ENCODE results near the gene ZNF844. TPM values are rescaled to one million over a fixed set of nuclear protein-coding genes. Genes with fewer than 3 reads are reported as not detected.

Gene ZNF844
- total RNA-seq, 1 donor from 2014 or later, result 9.4 TPM

- H3K9ac ChIP-seq (ENCODE audit: low read depth in 1 of 3, low read length in 3 of 3), result no peak overlapping the region
- H3K27me3 ChIP-seq (ENCODE audit: control insufficient read depth in 3 of 3, insufficient read depth in 3 of 3, low read length in 3 of 3), result no peaks in the 10 kb centered on the region
- H3K36me3 ChIP-seq (ENCODE audit: control insufficient read depth in 3 of 3, insufficient read depth in 3 of 3, low read length in 3 of 3), result peaks cover 8 to 23% (median 12%) of the 10 kb centered on the region in 3 donors
- H3K9me3 ChIP-seq (ENCODE audit: control insufficient read depth in 3 of 3, low read length in 3 of 3), result peaks cover 2 to 15% (median 4%) of the 10 kb centered on the region in 3 donors
- no peaks in the 10 kb centered on the region for H3K4me1 ChIP-seq (ENCODE audit: control insufficient read depth in 3 of 3, insufficient read depth in 3 of 3, low read length in 3 of 3)
- H3K4me3 ChIP-seq (ENCODE audit: low read length in 3 of 3), result no peak overlapping the region
- H3K27ac ChIP-seq (ENCODE audit: low read depth, low read length), result no peak overlapping the region
Observed at GRCh38 chr19:12112701-12113100, 48.2 kb downstream of the ZNF844 start.

- no peak overlapping the region for H3K4me3 ChIP-seq (ENCODE audit: low read length in 3 of 3)
- H3K9ac ChIP-seq (ENCODE audit: low read depth in 1 of 3, low read length in 3 of 3), result no peak overlapping the region
- H3K36me3 ChIP-seq (ENCODE audit: control insufficient read depth in 3 of 3, insufficient read depth in 3 of 3, low read length in 3 of 3), result peaks cover 8 to 23% (median 12%) of the 10 kb centered on the region in 3 donors
- H3K9me3 ChIP-seq (ENCODE audit: control insufficient read depth in 3 of 3, low read length in 3 of 3), result peaks cover 2 to 15% (median 4%) of the 10 kb centered on the region in 3 donors
- H3K27ac ChIP-seq (ENCODE audit: low read depth, low read length), result no peak overlapping the region
- no peaks in the 10 kb centered on the region for H3K4me1 ChIP-seq (ENCODE audit: control insufficient read depth in 3 of 3, insufficient read depth in 3 of 3, low read length in 3 of 3)
- no peaks in the 10 kb centered on the region for H3K27me3 ChIP-seq (ENCODE audit: control insufficient read depth in 3 of 3, insufficient read depth in 3 of 3, low read length in 3 of 3)
Observed at GRCh38 chr19:12113121-12113520, 48.6 kb downstream of the ZNF844 start.

GRCh38 chr19:12117201-12117970, 52.9 kb downstream of the ZNF844 start:
- H3K27ac ChIP-seq (ENCODE audit: low read depth, low read length), result no peak overlapping the region
- no peaks in the 10 kb centered on the region for H3K4me1 ChIP-seq (ENCODE audit: control insufficient read depth in 3 of 3, insufficient read depth in 3 of 3, low read length in 3 of 3)
- no peak overlapping the region for H3K9ac ChIP-seq (ENCODE audit: low read depth in 1 of 3, low read length in 3 of 3)
- H3K36me3 ChIP-seq (ENCODE audit: control insufficient read depth in 3 of 3, insufficient read depth in 3 of 3, low read length in 3 of 3), result peaks cover 3 to 5% (median 4%) of the 10 kb centered on the region in 3 donors
- H3K9me3 ChIP-seq (ENCODE audit: control insufficient read depth in 3 of 3, low read length in 3 of 3), result peaks cover 2 to 4% (median 4%) of the 10 kb centered on the region in 3 donors
- H3K4me3 ChIP-seq (ENCODE audit: low read length in 3 of 3), result no peak overlapping the region
- no peaks in the 10 kb centered on the region for H3K27me3 ChIP-seq (ENCODE audit: control insufficient read depth in 3 of 3, insufficient read depth in 3 of 3, low read length in 3 of 3)

GRCh38 chr19:12126707-12127106, 62.2 kb downstream of the ZNF844 start:
- Histone ChIP-seq H3K27me3 (ENCODE audit: control insufficient read depth in 3 of 3, insufficient read depth in 3 of 3, low read length in 3 of 3) (no peaks in the 10 kb centered on the region), H3K27ac (ENCODE audit: low read depth, low read length) (no peak overlapping the region), H3K4me1 (ENCODE audit: control insufficient read depth in 3 of 3, insufficient read depth in 3 of 3, low read length in 3 of 3) (no peaks in the 10 kb centered on the region), H3K36me3 (ENCODE audit: control insufficient read depth in 3 of 3, insufficient read depth in 3 of 3, low read length in 3 of 3) (peaks cover 0 to under 1% (median 0%) of the 10 kb centered on the region in 3 donors), H3K4me3 (ENCODE audit: low read length in 3 of 3) (no peak overlapping the region), H3K9me3 (ENCODE audit: control insufficient read depth in 3 of 3, low read length in 3 of 3) (no peaks in the 10 kb centered on the region), H3K9ac (ENCODE audit: low read depth in 1 of 3, low read length in 3 of 3) (no peak overlapping the region)

Small RNA genes within 50 kb of the gene (small RNA-seq; reads per million reads assigned to genes)
- gene RF00019, result not detected
- not detected for gene RNA5SP465
- not detected for gene RNA5SP466
- gene RNA5SP467, result not detected

Other genes with a start within 250 kb of the ZNF844 start
- gene ZNF439, start 216.0 kb upstream of the ZNF844 start, total RNA-seq, result 4.7 TPM
- gene ZNF69, start 176.9 kb upstream of the ZNF844 start, total RNA-seq, result 3.7 TPM
- gene ZNF700, start 139.6 kb upstream of the ZNF844 start, total RNA-seq, result 6.3 TPM
- gene ZNF763, start 99.7 kb upstream of the ZNF844 start, total RNA-seq, result 2.1 TPM
- 4.2 TPM for gene ZNF433, start 29.1 kb upstream of the ZNF844 start, total RNA-seq
- 0.52 TPM for gene ZNF878, start 11.8 kb upstream of the ZNF844 start, total RNA-seq
- gene ZNF20, start 75.6 kb downstream of the ZNF844 start, total RNA-seq, result 2.1 TPM
- 7.3 TPM for gene ZNF625, start 92.0 kb downstream of the ZNF844 start, total RNA-seq
- gene ZNF136, start 98.4 kb downstream of the ZNF844 start, total RNA-seq, result 8.4 TPM
- gene ZNF44, start 230.2 kb downstream of the ZNF844 start, total RNA-seq, result 13.6 TPM

All from skeletal muscle tissue (tissue), 5 donors.